SK-N-SH (cell line): ENCODE results near the gene CHSY1. TPM values are rescaled to one million over a fixed set of nuclear protein-coding genes. Genes with fewer than 3 reads are reported as not detected.

ENCODE experiments used
- CTCF ChIA-PET: fragments of 300-600, 350-600 bp; formaldehyde crosslinking; extraction: SDS; loops from one replicate; lab custom pipeline; 2021; lab: Yijun Ruan, JAX
- POLR2A ChIA-PET: fragments of 350-600 bp; sonication (Branson Sonifier 250); formaldehyde crosslinking; extraction: SDS; loops from one replicate; lab custom pipeline; 2020; ENCODE audit warnings: antibody characterized with exemption, inconsistent platforms; lab: Yijun Ruan, JAX
- DNase-seq: peaks from one replicate; pipeline ENCODE4 v3.0.0; 2012
- H2AFZ ChIP-seq: fragments of 200-600 bp; sonication (generic); 2 replicates; pipeline ENCODE4 v1.8.1; 2016; ENCODE audit warnings: antibody characterized with exemption, mild to moderate bottlenecking, low read depth
- H3F3A ChIP-seq: fragments of 200-600 bp; sonication (generic); replicated peaks from 2 replicates; pipeline ENCODE3; 2016; ENCODE audit warnings: antibody characterized with exemption, mild to moderate bottlenecking; ENCODE audit not compliant: insufficient read depth
- H3K27ac ChIP-seq, 2 experiments: fragments of 200-500 bp in 1 of 2; fragments of 200-600 bp in 1 of 2; sonication (Bioruptor generic) in 1 of 2; sonication (generic), shearing (Covaris generic) in 1 of 2; 2 replicates each; pipeline versions ENCODE4 v1.5.1 to v1.6.1; 2014 to 2016; ENCODE audit warnings: low read depth in 2 of 2, inconsistent platforms in 1 of 2, low read length in 1 of 2, mild to moderate bottlenecking in 1 of 2, mixed read lengths in 1 of 2
- H3K27me3 ChIP-seq: fragments of 200-600 bp; sonication (generic), shearing (Covaris generic); 2 replicates; pipeline ENCODE4 v1.6.1; 2016; ENCODE audit warnings: mixed run types; ENCODE audit not compliant: insufficient read depth
- H3K36me3 ChIP-seq, 2 experiments: fragments of 200-500 bp in 1 of 2; fragments of 200-600 bp in 1 of 2; sonication (Bioruptor generic) in 1 of 2; sonication (generic) in 1 of 2; replicated peaks in 1 of 2; 2 replicates each; pipeline versions ENCODE3 to v1.5.1; 2014 to 2016; ENCODE audit warnings: low read length in 1 of 2, mild to moderate bottlenecking in 1 of 2; ENCODE audit not compliant: insufficient read depth in 2 of 2, control insufficient read depth in 1 of 2
- H3K4me1 ChIP-seq, 2 experiments: fragments of 200-500 bp in 1 of 2; fragments of 200-600 bp in 1 of 2; sonication (Bioruptor generic) in 1 of 2; sonication (generic), shearing (Covaris generic) in 1 of 2; 2 replicates each; pipeline versions ENCODE4 v1.5.1 to v1.6.1; 2014 to 2016; ENCODE audit warnings: low read depth in 1 of 2, low read length in 1 of 2, mixed run types in 1 of 2; ENCODE audit not compliant: insufficient read depth in 2 of 2, control insufficient read depth in 1 of 2
- H3K4me2 ChIP-seq: fragments of 200-600 bp; sonication (generic), shearing (Covaris generic); 2 replicates; pipeline ENCODE4 v1.6.1; 2017; ENCODE audit warnings: mixed run types
- H3K4me3 ChIP-seq, 2 experiments: fragments of 200-500 bp in 1 of 2; fragments of 200-600 bp in 1 of 2; sonication (Bioruptor generic) in 1 of 2; sonication (generic), shearing (Covaris generic) in 1 of 2; 2 replicates each; pipeline versions ENCODE4 v1.5.1 to v1.8.1; 2014 to 2016; ENCODE audit warnings: low read depth in 2 of 2, inconsistent platforms in 1 of 2, low read length in 1 of 2, mild to moderate bottlenecking in 1 of 2, mixed read lengths in 1 of 2, moderate library complexity in 1 of 2
- H3K79me2 ChIP-seq: fragments of 200-600 bp; sonication (generic); 2 replicates; pipeline ENCODE4 v1.8.1; 2017; ENCODE audit warnings: mild to moderate bottlenecking; ENCODE audit not compliant: insufficient read depth
- H3K9ac ChIP-seq: fragments of 200-600 bp; sonication (generic); 2 replicates; pipeline ENCODE4 v1.6.1; 2017; ENCODE audit warnings: mixed run types
- H3K9me2 ChIP-seq: fragments of 200-600 bp; sonication (generic); 2 replicates; pipeline ENCODE4 v1.6.1; 2017; ENCODE audit warnings: mixed run types
- H3K9me3 ChIP-seq: fragments of 200-600 bp; sonication (generic); 2 replicates; pipeline ENCODE4 v1.6.1; 2017; ENCODE audit warnings: mixed run types, mild to moderate bottlenecking, moderate library complexity
- H4K20me1 ChIP-seq: fragments of 200-600 bp; sonication (generic); 2 replicates; pipeline ENCODE4 v1.6.1; 2017; ENCODE audit warnings: mild to moderate bottlenecking, mixed run types; ENCODE audit not compliant: insufficient read depth
- CHD2 ChIP-seq: fragments of 150-350 bp; IDR thresholded peaks from 2 replicates; pipeline ENCODE4 v1.6.1; 2018; ENCODE audit warnings: low read length; ENCODE audit not compliant: partially characterized antibody
- ELF1 ChIP-seq: IDR thresholded peaks from 2 replicates; pipeline ENCODE4 v1.4.0; 2012
- EP300 ChIP-seq, 2 experiments: IDR thresholded peaks; 2 replicates each; pipeline versions ENCODE4 v1.4.0 to v1.6.1; 2012; ENCODE audit warnings: borderline replicate concordance in 1 of 2, low read depth in 1 of 2, low read length in 1 of 2
- EZH2phosphoT487 ChIP-seq: fragments of 200-600 bp; sonication (generic); IDR thresholded peaks from 2 replicates; pipeline ENCODE4 v1.6.1; 2017; ENCODE audit warnings: low read depth, mixed run types, mild to moderate bottlenecking, antibody characterized with exemption, moderate library complexity, borderline replicate concordance
- FOSL2 ChIP-seq: IDR thresholded peaks from 2 replicates; pipeline ENCODE4 v1.4.0; 2012; ENCODE audit warnings: low read depth, mild to moderate bottlenecking, moderate library complexity, borderline replicate concordance
- FOXJ3 ChIP-seq: sonication (generic); formaldehyde crosslinking; IDR thresholded peaks from 2 replicates; pipeline ENCODE4 v1.5.1; 2020; ENCODE audit warnings: mild to moderate bottlenecking, missing genetic modification reagents
- FOXM1 ChIP-seq: IDR thresholded peaks from 2 replicates; pipeline ENCODE4 v1.4.0; 2012; ENCODE audit warnings: low read depth, mild to moderate bottlenecking
- GABPA ChIP-seq: IDR thresholded peaks from 2 replicates; pipeline ENCODE4 v1.4.0; 2012; ENCODE audit warnings: low read depth, mild to moderate bottlenecking
- GATA2 ChIP-seq: sonication (generic); formaldehyde crosslinking; IDR thresholded peaks from 2 replicates; pipeline ENCODE4 v1.5.0; 2020; ENCODE audit warnings: mild to moderate bottlenecking, missing genetic modification reagents
- NRF1 ChIP-seq: IDR thresholded peaks from 2 replicates; pipeline ENCODE4 v1.6.1; 2012; ENCODE audit warnings: low read depth, mild to moderate bottlenecking, low read length
- RAD21 ChIP-seq: IDR thresholded peaks from 2 replicates; pipeline ENCODE4 v1.6.1; 2012; ENCODE audit warnings: mild to moderate bottlenecking, low read length
- RCOR1 ChIP-seq: fragments of 150-350 bp; IDR thresholded peaks from 2 replicates; pipeline ENCODE4 v1.6.1; 2017; ENCODE audit warnings: antibody characterized with exemption, low read length
- RFX5 ChIP-seq: IDR thresholded peaks from 2 replicates; pipeline ENCODE4 v1.6.1; 2012; ENCODE audit warnings: mild to moderate bottlenecking, improper control_type of control experiment, low read length
- RXRA ChIP-seq: IDR thresholded peaks from 2 replicates; pipeline ENCODE4 v1.4.0; 2012; ENCODE audit warnings: low read depth, mild to moderate bottlenecking, borderline replicate concordance
- SIN3A ChIP-seq: IDR thresholded peaks from 2 replicates; pipeline ENCODE4 v1.6.1; 2012; ENCODE audit warnings: low read depth, mild to moderate bottlenecking, low read length, moderate library complexity, borderline replicate concordance
- TAF1 ChIP-seq: IDR thresholded peaks from 2 replicates; pipeline ENCODE4 v1.6.1; 2012; ENCODE audit warnings: low read depth, mild to moderate bottlenecking, low read length, moderate library complexity, borderline replicate concordance
- YY1 ChIP-seq: IDR thresholded peaks from 2 replicates; pipeline ENCODE4 v1.4.0; 2012; ENCODE audit warnings: low read depth, mild to moderate bottlenecking
- WGBS: methylation state at CpG from one replicate; pipeline ENCODE4 v1.1.6; 2017; ENCODE audit warnings: low lambda C conversion rate; 5-methylcytosine and 5-hydroxymethylcytosine counted together
- polyA plus RNA-seq, 3 experiments: library from polyadenylated mRNA; depleted of rRNA; stranded (reverse); fragments of >200 nt; gene quantifications; 2 replicates each; pipeline ENCODE4 v1.2.3, GENCODE V29; 2012
- TF ChIP-seq, protein P1 (sequence below): IDR thresholded peaks from 2 replicates; pipeline ENCODE4 v1.4.0; 2012; ENCODE audit warnings: low read depth
- TF ChIP-seq, protein P2 (sequence below): IDR thresholded peaks from 2 replicates; pipeline ENCODE4 v1.4.0; 2012; ENCODE audit warnings: low read depth, borderline replicate concordance
- TF ChIP-seq, protein P3 (sequence below): fragments of 150-350 bp; IDR thresholded peaks from 2 replicates; pipeline ENCODE4 v1.6.1; 2016; ENCODE audit warnings: mild to moderate bottlenecking, low read depth, low read length
- TF ChIP-seq, protein P4 (sequence below): fragments of 200-600 bp; sonication (generic); IDR thresholded peaks from 2 replicates; pipeline ENCODE4 v1.6.1; 2017; ENCODE audit warnings: antibody characterized with exemption, mild to moderate bottlenecking, moderate library complexity
- TF ChIP-seq, protein P5 (sequence below): IDR thresholded peaks from 2 replicates; pipeline ENCODE4; 2012

The CHSY1 gene
- polyA plus RNA-seq, 1 of the 3 experiments (the other 2 are of a cell fraction), result 15.7 TPM

DNA sequence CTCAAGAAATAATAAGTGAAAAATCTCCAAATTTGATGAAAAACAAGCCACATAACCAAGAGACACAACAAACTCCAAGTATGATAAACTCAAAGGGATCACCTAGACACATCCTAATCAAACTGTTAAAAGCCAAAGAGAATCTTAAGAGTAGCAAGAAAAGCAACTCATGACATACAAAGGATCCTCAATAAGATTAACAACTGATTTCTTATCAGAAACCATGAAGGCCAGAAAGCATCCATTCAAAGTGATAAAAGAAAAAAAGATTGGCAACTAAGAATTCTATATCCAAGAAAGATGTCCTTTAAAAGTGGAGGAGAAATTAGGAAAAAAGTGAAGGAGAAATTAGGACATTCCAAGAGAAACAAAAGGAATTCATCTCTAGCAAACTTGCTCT lies 23.5 kb downstream of the CHSY1 start:
- H3K79me2 ChIP-seq, result peaks cover 97% of the 10 kb centered on the region
- H3K9me2 ChIP-seq, result no peaks in the 10 kb centered on the region
- H3K4me2 ChIP-seq, result no peak overlapping the region
- CTCF ChIA-PET, result no interaction called here
- no peak for DNase-seq
- POLR2A ChIA-PET, result no interaction called here
- H3K9me3 ChIP-seq, result no peaks in the 10 kb centered on the region; the same call in 1 of the 2 replicates
- H2AFZ ChIP-seq, result no peak overlapping the region
- no peak overlapping the region for H3K9ac ChIP-seq
- no peak overlapping the region for H3K4me3 ChIP-seq
- no peak overlapping the region for H3K27ac ChIP-seq
- H3K27me3 ChIP-seq, result no peaks in the 10 kb centered on the region
- H3K36me3 ChIP-seq, result peaks cover 21 to 32% of the 10 kb centered on the region in 2 experiments
- H3F3A ChIP-seq, result no peaks in the 10 kb centered on the region
- peaks cover 48% of the 10 kb centered on the region for H4K20me1 ChIP-seq
- peaks cover 0 to 6% of the 10 kb centered on the region in 2 experiments; a peak in 1 of 4 replicates for H3K4me1 ChIP-seq
- TF ChIP-seq EP300 (IDR thresholded peaks at IDR 0.05; ENCODE audit: borderline replicate concordance in 1 of 2, low read depth in 1 of 2, low read length in 1 of 2) (no peak), RFX5 (no peak), SIN3A (no peak), TAF1 (no peak), NRF1 (no peak), GATA2 (CRISPR knock-in tag) (no peak), RAD21 (no peak), FOXJ3 (CRISPR knock-in tag) (no peak), ELF1 (no peak), GABPA (no peak)
- TF ChIP-seq, protein P1, sequence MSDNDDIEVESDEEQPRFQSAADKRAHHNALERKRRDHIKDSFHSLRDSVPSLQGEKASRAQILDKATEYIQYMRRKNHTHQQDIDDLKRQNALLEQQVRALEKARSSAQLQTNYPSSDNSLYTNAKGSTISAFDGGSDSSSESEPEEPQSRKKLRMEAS, result no peak
- TF ChIP-seq, protein P2, sequence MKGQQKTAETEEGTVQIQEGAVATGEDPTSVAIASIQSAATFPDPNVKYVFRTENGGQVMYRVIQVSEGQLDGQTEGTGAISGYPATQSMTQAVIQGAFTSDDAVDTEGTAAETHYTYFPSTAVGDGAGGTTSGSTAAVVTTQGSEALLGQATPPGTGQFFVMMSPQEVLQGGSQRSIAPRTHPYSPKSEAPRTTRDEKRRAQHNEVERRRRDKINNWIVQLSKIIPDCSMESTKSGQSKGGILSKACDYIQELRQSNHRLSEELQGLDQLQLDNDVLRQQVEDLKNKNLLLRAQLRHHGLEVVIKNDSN, result no peak
- TF ChIP-seq, all 33 proteins: peak for 0

DNA sequence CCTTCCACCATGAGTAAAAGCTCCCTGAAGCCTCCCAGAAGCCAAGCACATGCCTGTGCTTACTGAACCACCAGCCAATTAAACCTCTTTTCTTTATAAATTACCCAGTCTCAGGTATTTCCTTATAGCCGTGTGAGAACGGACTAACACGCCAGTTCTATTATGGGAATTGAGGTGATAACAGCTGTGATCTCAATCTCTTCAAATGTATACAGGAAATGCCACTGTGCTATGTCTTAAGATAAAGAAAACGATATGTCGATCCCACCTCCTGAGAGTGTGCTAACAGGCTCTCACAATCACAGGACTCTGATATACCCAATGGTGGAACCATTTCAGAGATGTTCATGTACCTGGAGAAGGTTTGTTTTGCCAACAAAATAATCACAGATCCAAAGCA lies 26.2 kb downstream of the CHSY1 start:
- Histone ChIP-seq H2AFZ (no peak overlapping the region), H3K9me3 (no peaks in the 10 kb centered on the region; the same call in 1 of the 2 replicates), H3K9ac (no peak overlapping the region), H3K4me1 (peaks cover 4 to 6% of the 10 kb centered on the region in 2 experiments; a peak in 2 of 4 replicates), H4K20me1 (peaks cover 48% of the 10 kb centered on the region), H3K4me2 (no peak overlapping the region), H3K9me2 (no peaks in the 10 kb centered on the region), H3K27ac (no peak overlapping the region), H3K79me2 (peaks cover 96% of the 10 kb centered on the region), H3F3A (no peaks in the 10 kb centered on the region), H3K36me3 (peaks cover 8 to 16% of the 10 kb centered on the region in 2 experiments), H3K27me3 (no peaks in the 10 kb centered on the region), H3K4me3 (no peak overlapping the region)
- CTCF ChIA-PET, result interaction anchor here (1.6 kb wide), 1 partner anchor 26 kb away, joined by 5 read pairs; the partner anchor contains the start of gene CHSY1
- TF ChIP-seq, protein P3, sequence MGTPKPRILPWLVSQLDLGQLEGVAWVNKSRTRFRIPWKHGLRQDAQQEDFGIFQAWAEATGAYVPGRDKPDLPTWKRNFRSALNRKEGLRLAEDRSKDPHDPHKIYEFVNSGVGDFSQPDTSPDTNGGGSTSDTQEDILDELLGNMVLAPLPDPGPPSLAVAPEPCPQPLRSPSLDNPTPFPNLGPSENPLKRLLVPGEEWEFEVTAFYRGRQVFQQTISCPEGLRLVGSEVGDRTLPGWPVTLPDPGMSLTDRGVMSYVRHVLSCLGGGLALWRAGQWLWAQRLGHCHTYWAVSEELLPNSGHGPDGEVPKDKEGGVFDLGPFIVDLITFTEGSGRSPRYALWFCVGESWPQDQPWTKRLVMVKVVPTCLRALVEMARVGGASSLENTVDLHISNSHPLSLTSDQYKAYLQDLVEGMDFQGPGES, result no peak
- no peak for TF ChIP-seq RXRA
- TF ChIP-seq, protein P1, result no peak
- TF ChIP-seq, protein P4, sequence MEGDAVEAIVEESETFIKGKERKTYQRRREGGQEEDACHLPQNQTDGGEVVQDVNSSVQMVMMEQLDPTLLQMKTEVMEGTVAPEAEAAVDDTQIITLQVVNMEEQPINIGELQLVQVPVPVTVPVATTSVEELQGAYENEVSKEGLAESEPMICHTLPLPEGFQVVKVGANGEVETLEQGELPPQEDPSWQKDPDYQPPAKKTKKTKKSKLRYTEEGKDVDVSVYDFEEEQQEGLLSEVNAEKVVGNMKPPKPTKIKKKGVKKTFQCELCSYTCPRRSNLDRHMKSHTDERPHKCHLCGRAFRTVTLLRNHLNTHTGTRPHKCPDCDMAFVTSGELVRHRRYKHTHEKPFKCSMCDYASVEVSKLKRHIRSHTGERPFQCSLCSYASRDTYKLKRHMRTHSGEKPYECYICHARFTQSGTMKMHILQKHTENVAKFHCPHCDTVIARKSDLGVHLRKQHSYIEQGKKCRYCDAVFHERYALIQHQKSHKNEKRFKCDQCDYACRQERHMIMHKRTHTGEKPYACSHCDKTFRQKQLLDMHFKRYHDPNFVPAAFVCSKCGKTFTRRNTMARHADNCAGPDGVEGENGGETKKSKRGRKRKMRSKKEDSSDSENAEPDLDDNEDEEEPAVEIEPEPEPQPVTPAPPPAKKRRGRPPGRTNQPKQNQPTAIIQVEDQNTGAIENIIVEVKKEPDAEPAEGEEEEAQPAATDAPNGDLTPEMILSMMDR, result no peak
- TF ChIP-seq CHD2, result no peak
- no peak for TF ChIP-seq FOSL2
- TF ChIP-seq FOXJ3 (CRISPR knock-in tag), result no peak
- no peak for TF ChIP-seq EZH2phosphoT487
- TF ChIP-seq GATA2 (CRISPR knock-in tag), result no peak
- TF ChIP-seq, protein P2, result no peak
- no peak for TF ChIP-seq RCOR1
- TF ChIP-seq NRF1, result no peak
- TF ChIP-seq, protein P5, sequence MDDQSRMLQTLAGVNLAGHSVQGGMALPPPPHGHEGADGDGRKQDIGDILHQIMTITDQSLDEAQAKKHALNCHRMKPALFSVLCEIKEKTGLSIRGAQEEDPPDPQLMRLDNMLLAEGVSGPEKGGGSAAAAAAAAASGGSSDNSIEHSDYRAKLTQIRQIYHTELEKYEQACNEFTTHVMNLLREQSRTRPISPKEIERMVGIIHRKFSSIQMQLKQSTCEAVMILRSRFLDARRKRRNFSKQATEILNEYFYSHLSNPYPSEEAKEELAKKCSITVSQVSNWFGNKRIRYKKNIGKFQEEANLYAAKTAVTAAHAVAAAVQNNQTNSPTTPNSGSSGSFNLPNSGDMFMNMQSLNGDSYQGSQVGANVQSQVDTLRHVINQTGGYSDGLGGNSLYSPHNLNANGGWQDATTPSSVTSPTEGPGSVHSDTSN, result no peak
- TF ChIP-seq FOXM1, result no peak
- no peak for TF ChIP-seq YY1
- TF ChIP-seq RFX5, result no peak
- WGBS, result 99% methylated on average over 5 of the region's 5 CpGs
- POLR2A ChIA-PET, result no interaction called here
- DNase-seq, result no peak
